ENCODE results near the gene INSRR. TPM values are rescaled to one million over a fixed set of nuclear protein-coding genes. Genes with fewer than 3 reads are reported as not detected.

Gene INSRR
- total RNA-seq, 8 experiments from 2014 or later = 0.05 to 1.6 (median 0.11) TPM; not detected in 1

GRCh38 chr1:156844102-156844501 is 14.8 kb downstream of the INSRR start:
- Histone ChIP-seq H3K4me3 (no peak overlapping the region), H3K4me1 (replicated peaks in 1 of 2) (peaks cover 20 to 33% of the 10 kb centered on the region in 2 donors), H3K27ac (no peak overlapping the region)
- no peak for ATAC-seq (replicated peaks in 6 of 8)
- 20 to 51% (median 42%) methylated on average over 1 to 4 of the region's 6 CpGs; no CpG with 5 or more reads in 4 of the 10 experiments for WGBS, 10 experiments
- in situ Hi-C loops (cut with MboI; ENCODE audit: low pct_unique_long_range_greater_than_20kb in 2 of 9, low sequenced_read_pairs in 9 of 9, unreplicated experiment in 9 of 9) = no loop called here

- H3K27ac ChIP-seq = no peak overlapping the region
- H3K4me3 ChIP-seq = no peak overlapping the region
- 33 to 100% (median 58%) methylated on average over 2 to 9 of the region's 9 CpGs; no CpG with 5 or more reads in 2 of the 10 experiments for WGBS, 10 experiments
- in situ Hi-C loops (cut with MboI; ENCODE audit: low pct_unique_long_range_greater_than_20kb in 2 of 9, low sequenced_read_pairs in 9 of 9, unreplicated experiment in 9 of 9) = no loop called here
- H3K4me1 ChIP-seq (replicated peaks in 1 of 2) = peaks cover 22 to 26% of the 10 kb centered on the region in 2 donors
- ATAC-seq (replicated peaks in 6 of 8) = no peak
Measured at GRCh38 chr1:156842618-156843300, 16.2 kb downstream of the INSRR start.

- peak in 1 of 8 experiments; percentile 74 for ATAC-seq (replicated peaks in 6 of 8)
- H3K4me1 ChIP-seq (replicated peaks in 1 of 2) = peaks cover 22 to 26% of the 10 kb centered on the region in 2 donors
- 56 to 82% (median 77%) methylated on average over 3 to 7 of the region's 16 CpGs; no CpG with 5 or more reads in 7 of the 10 experiments for WGBS, 10 experiments
- H3K4me3 ChIP-seq = no peak overlapping the region
- in situ Hi-C loops (cut with MboI; ENCODE audit: low pct_unique_long_range_greater_than_20kb in 2 of 9, low sequenced_read_pairs in 9 of 9, unreplicated experiment in 9 of 9) = no loop called here
- no peak overlapping the region for H3K27ac ChIP-seq
Measured at GRCh38 chr1:156841295-156841855, 17.5 kb downstream of the INSRR start.

- Histone ChIP-seq H3K4me3 (no peak overlapping the region), H3K4me1 (replicated peaks in 1 of 2) (peaks cover 22 to 26% of the 10 kb centered on the region in 2 donors), H3K27ac (no peak overlapping the region)
- ATAC-seq (replicated peaks in 6 of 8) = no peak
- in situ Hi-C loops (cut with MboI; ENCODE audit: low pct_unique_long_range_greater_than_20kb in 2 of 9, low sequenced_read_pairs in 9 of 9, unreplicated experiment in 9 of 9) = no loop called here
- 41 to 69% methylated on average over 2 to 6 of the region's 14 CpGs; no CpG with 5 or more reads in 8 of the 10 experiments for WGBS, 10 experiments
Measured at GRCh38 chr1:156840898-156841279, 18.0 kb downstream of the INSRR start.

GRCh38 chr1:156840186-156840897 is 18.6 kb downstream of the INSRR start:
- WGBS, 10 experiments = no CpG with 5 or more reads among the region's 8 CpGs
- Histone ChIP-seq H3K27ac (no peak overlapping the region), H3K4me3 (no peak overlapping the region), H3K4me1 (replicated peaks in 1 of 2) (peaks cover 22 to 26% of the 10 kb centered on the region in 2 donors)
- peak in 2 of 8 experiments; percentile 3 to 10 for ATAC-seq (replicated peaks in 6 of 8)
- in situ Hi-C loops (cut with MboI; ENCODE audit: low pct_unique_long_range_greater_than_20kb in 2 of 9, low sequenced_read_pairs in 9 of 9, unreplicated experiment in 9 of 9) = no loop called here

- WGBS, 10 experiments = 0 to 93% (median 20%) methylated on average over 1 to 9 of the region's 9 CpGs; no CpG with 5 or more reads in 2 of the 10 experiments
- peak in 5 of 8 experiments; percentile 39 to 68 (median 56) for ATAC-seq (replicated peaks in 6 of 8)
- H3K27ac ChIP-seq = no peak overlapping the region
- peaks cover 18 to 19% of the 10 kb centered on the region in 2 donors for H3K4me1 ChIP-seq (replicated peaks in 1 of 2)
- no peak overlapping the region for H3K4me3 ChIP-seq
- in situ Hi-C loops (cut with MboI; ENCODE audit: low pct_unique_long_range_greater_than_20kb in 2 of 9, low sequenced_read_pairs in 9 of 9, unreplicated experiment in 9 of 9) = no loop called here
Measured at GRCh38 chr1:156839426-156840109, 19.3 kb downstream of the INSRR start.

GRCh38 chr1:156838972-156839371 is 19.9 kb downstream of the INSRR start:
- WGBS, 10 experiments = 0 to 83% (median 25%) methylated on average over 3 to 6 of the region's 7 CpGs; no CpG with 5 or more reads in 6 of the 10 experiments
- peaks cover 18 to 19% of the 10 kb centered on the region in 2 donors for H3K4me1 ChIP-seq (replicated peaks in 1 of 2)
- no peak overlapping the region for H3K4me3 ChIP-seq
- in situ Hi-C loops (cut with MboI; ENCODE audit: low pct_unique_long_range_greater_than_20kb in 2 of 9, low sequenced_read_pairs in 9 of 9, unreplicated experiment in 9 of 9) = no loop called here
- peak; percentile 18 to 72 (median 56) for ATAC-seq (replicated peaks in 6 of 8)
- no peak overlapping the region for H3K27ac ChIP-seq

- WGBS, 10 experiments = 20 to 82% (median 68%) methylated on average over 1 to 4 of the region's 4 CpGs; no CpG with 5 or more reads in 3 of the 10 experiments
- H3K4me3 ChIP-seq = no peak overlapping the region
- ATAC-seq (replicated peaks in 6 of 8) = peak in 1 of 8 experiments; percentile 45
- peaks cover 18 to 19% of the 10 kb centered on the region in 2 donors for H3K4me1 ChIP-seq (replicated peaks in 1 of 2)
- no peak overlapping the region for H3K27ac ChIP-seq
- in situ Hi-C loops (cut with MboI; ENCODE audit: low pct_unique_long_range_greater_than_20kb in 2 of 9, low sequenced_read_pairs in 9 of 9, unreplicated experiment in 9 of 9) = no loop called here
Measured at GRCh38 chr1:156836892-156837291, 22.0 kb downstream of the INSRR start.

- 23 to 52% (median 42%) methylated on average over 1 to 5 of the region's 5 CpGs; no CpG with 5 or more reads in 4 of the 10 experiments for WGBS, 10 experiments
- H3K4me1 ChIP-seq (replicated peaks in 1 of 2) = peaks cover 18 to 19% of the 10 kb centered on the region in 2 donors
- no peak for ATAC-seq (replicated peaks in 6 of 8)
- H3K4me3 ChIP-seq = no peak overlapping the region
- in situ Hi-C loops (cut with MboI; ENCODE audit: low pct_unique_long_range_greater_than_20kb in 2 of 9, low sequenced_read_pairs in 9 of 9, unreplicated experiment in 9 of 9) = no loop called here
- no peak overlapping the region for H3K27ac ChIP-seq
Measured at GRCh38 chr1:156836041-156836654, 22.8 kb downstream of the INSRR start.

GRCh38 chr1:156834322-156834721 is 24.6 kb downstream of the INSRR start:
- Histone ChIP-seq H3K27ac (no peak overlapping the region), H3K4me1 (replicated peaks in 1 of 2) (peaks cover 4% of the 10 kb centered on the region in 2 donors), H3K4me3 (no peak overlapping the region)
- 44 to 80% (median 58%) methylated on average over 1 to 3 of the region's 3 CpGs; no CpG with 5 or more reads in 1 of the 10 experiments for WGBS, 10 experiments
- in situ Hi-C loops (cut with MboI; ENCODE audit: low pct_unique_long_range_greater_than_20kb in 2 of 9, low sequenced_read_pairs in 9 of 9, unreplicated experiment in 9 of 9) = no loop called here
- no peak for ATAC-seq (replicated peaks in 6 of 8)

- 0 to 70% (median 35%) methylated on average over 1 to 2 of the region's 2 CpGs; no CpG with 5 or more reads in 4 of the 10 experiments for WGBS, 10 experiments
- ATAC-seq (replicated peaks in 6 of 8) = peak in 2 of 8 experiments; percentile 52 to 71
- no peak overlapping the region for H3K4me3 ChIP-seq
- no peaks in the 10 kb centered on the region for H3K4me1 ChIP-seq (replicated peaks in 1 of 2)
- in situ Hi-C loops (cut with MboI; ENCODE audit: low pct_unique_long_range_greater_than_20kb in 2 of 9, low sequenced_read_pairs in 9 of 9, unreplicated experiment in 9 of 9) = no loop called here
- no peak overlapping the region for H3K27ac ChIP-seq
Measured at GRCh38 chr1:156833603-156834002, 25.3 kb downstream of the INSRR start.

GRCh38 chr1:156832434-156832833 is 26.5 kb downstream of the INSRR start:
- WGBS, 10 experiments = 13 to 100% (median 31%) methylated on average over 1 to 5 of the region's 5 CpGs; no CpG with 5 or more reads in 2 of the 10 experiments
- Histone ChIP-seq H3K4me3 (no peak overlapping the region), H3K4me1 (replicated peaks in 1 of 2) (peaks cover 4 to 5% of the 10 kb centered on the region in 2 donors), H3K27ac (no peak overlapping the region)
- in situ Hi-C loops (cut with MboI; ENCODE audit: low pct_unique_long_range_greater_than_20kb in 2 of 9, low sequenced_read_pairs in 9 of 9, unreplicated experiment in 9 of 9) = no loop called here
- no peak for ATAC-seq (replicated peaks in 6 of 8)
